Measurements from ENCODE around the gene SCN4A. TPM values are rescaled to one million over a fixed set of nuclear protein-coding genes. Genes with fewer than 3 reads are reported as not detected.

Gene SCN4A
- total and polyA plus RNA-seq, 2 of the 13 experiments (the other 11 are each of a cell fraction or from before 2014, with no cell fraction given) = 0.02 to 0.03 TPM

GRCh38 chr17:63939401-63939800 is 33.3 kb downstream of the SCN4A start:
- DNase-seq (ENCODE audit: low spot score) = no peak
- Histone ChIP-seq H3K4me2 (ENCODE audit: low read depth, low read length) (no peak overlapping the region), H3K9ac (ENCODE audit: insufficient read depth, low read depth, low read length) (no peak overlapping the region), H4K20me1 (ENCODE audit: insufficient read depth, low read length) (no peaks in the 10 kb centered on the region), H3K4me1 (ENCODE audit: insufficient read depth, low read length) (no peaks in the 10 kb centered on the region), H2AFZ (ENCODE audit: low read length) (no peak overlapping the region), H3K36me3 (replicated peaks in 1 of 2; ENCODE audit: control insufficient read depth in 1 of 2, insufficient read depth in 2 of 2, low read length in 2 of 2) (no peaks in the 10 kb centered on the region), H3K27ac (ENCODE audit: extremely low read length, insufficient read depth, low read length) (no peak overlapping the region), H3K4me3 (replicated peaks in 1 of 3; ENCODE audit: insufficient read depth in 1 of 3, low read depth in 2 of 3, low read length in 3 of 3) (no peak overlapping the region), H3K9me3 (ENCODE audit: low read length) (no peaks in the 10 kb centered on the region), H3K27me3 (ENCODE audit: control insufficient read depth in 1 of 2, insufficient read depth in 2 of 2, low read length in 2 of 2) (peaks cover under 1 to 45% of the 10 kb centered on the region in 2 experiments; a peak in 3 of 5 replicates), H3K79me2 (ENCODE audit: insufficient read depth, low read length) (no peaks in the 10 kb centered on the region)
- intact Hi-C loops (cut with micrococcal nuclease; ENCODE audit: unreplicated experiment) = no loop called here
- WGBS (ENCODE audit: low lambda C conversion rate) = 44% methylated on average over 9 of the region's 9 CpGs
- no peak; the same call in 2 of the 3 replicates for ATAC-seq
- in situ Hi-C loops (cut with HindIII; ENCODE audit: extremely low pct_ligation_motif_present, low pct_unique_long_range_greater_than_20kb) = no loop called here
- CTCF ChIA-PET (ENCODE audit: low intra/inter-chr PET ratio, low total read pairs) = no interaction called here
- TF ChIP-seq NFE2L1 (CRISPR knock-in tag; IDR thresholded peaks at IDR 0.05; ENCODE audit: borderline replicate concordance) (no peak), HMG20B (CRISPR knock-in tag; conservative IDR thresholded peaks at IDR 0.05) (no peak), RBM22 (optimal IDR thresholded peaks at IDR 0.05; ENCODE audit: low read length) (no peak), SMAD9 (CRISPR knock-in tag; IDR thresholded peaks at IDR 0.05) (no peak), TFE3 (CRISPR knock-in tag; IDR thresholded peaks at IDR 0.05) (no peak), MXD1 (CRISPR knock-in tag; IDR thresholded peaks at IDR 0.05) (no peak), ZNF18 (CRISPR knock-in tag; IDR thresholded peaks at IDR 0.05; ENCODE audit: insufficient replicate concordance) (no peak), ZNF24 (IDR thresholded peaks at IDR 0.05) (no peak)
- no TSS peak for BruUV-seq (replicated peaks)
- no peak for FAIRE-seq
- POLR2A ChIA-PET = no interaction called here

All from HepG2 (cell line).